K562 (cell line): ENCODE measurements around the gene ALG12. TPM values are rescaled to one million over a fixed set of nuclear protein-coding genes. Genes with fewer than 3 reads are reported as not detected.
A peak's percentile ranks its signal among the peaks of the same experiment; 100 is the strongest.

ENCODE experiments used
- ATAC-seq: fragments of 200-7000 bp; cut with Tn5 transposase; 3 replicates; pipeline ENCODE4 v1.9.1; 2020; ENCODE audit warnings: moderate library complexity
- BruUV-seq: library from RNA; stranded (reverse); fragments of 400-500 nt; replicated peaks from 2 replicates; lab custom pipeline; 2021; lab: Mats Ljungman, UMichigan
- CTCF ChIA-PET: fragments of 300-600 bp; formaldehyde crosslinking; extraction: SDS; loops from one replicate; lab custom pipeline; 2021; ENCODE audit warnings: low intra/inter-chr PET ratio; lab: Yijun Ruan, JAX
- POLR2A ChIA-PET: fragments of 300-600, 350-650 bp; sonication (Branson Sonifier 250); formaldehyde crosslinking; extraction: SDS; loops from one replicate; lab custom pipeline; 2021; ENCODE audit warnings: antibody characterized with exemption, inconsistent platforms; lab: Yijun Ruan, JAX
- DNase-seq, 4 experiments: peaks; one replicate each; pipeline versions ENCODE4 v3.0.0 to v3.0.0-alpha.2; 2011 to 2018; ENCODE audit warnings: low spot score in 3 of 4, mixed read lengths in 3 of 4; ENCODE audit errors: extremely low read depth in 1 of 4
- FAIRE-seq: peaks from 2 replicates; lab custom pipeline; 2011; peaks lifted over from hg19 to GRCh38; lab: Jason Lieb, UNC
- H2AFZ ChIP-seq: 2 replicates; pipeline ENCODE4 v1.6.0; 2011; ENCODE audit warnings: low read depth, low read length, control low read depth, inconsistent platforms
- H3K27ac ChIP-seq: fragments of 200-600 bp; 3 replicates; pipeline ENCODE4 v1.8.0; 2011; ENCODE audit warnings: low read depth, mild to moderate bottlenecking, control low read depth, inconsistent platforms, low read length, moderate library complexity, mixed read lengths; ENCODE audit errors: extremely low read depth
- H3K27me3 ChIP-seq, 2 experiments: fragments of 300-600 bp in 1 of 2; 2 replicates in 1 of 2; 3 replicates in 1 of 2; pipeline versions ENCODE4 v1.6.0 to v1.8.0; 2011; ENCODE audit warnings: inconsistent platforms in 2 of 2, low read length in 2 of 2, mild to moderate bottlenecking in 1 of 2, mixed read lengths in 1 of 2, moderate library complexity in 1 of 2; ENCODE audit not compliant: control insufficient read depth in 2 of 2, insufficient read depth in 2 of 2
- H3K36me3 ChIP-seq: fragments of 300-600 bp; 3 replicates; pipeline ENCODE4 v1.8.0; 2011; ENCODE audit warnings: mild to moderate bottlenecking, low read length, inconsistent platforms; ENCODE audit not compliant: control insufficient read depth, insufficient read depth
- H3K4me1 ChIP-seq, 2 experiments: fragments of 200-600 bp in 1 of 2; replicated peaks in 1 of 2; 2 replicates in 1 of 2; 3 replicates in 1 of 2; pipeline versions ENCODE4 v1.5.1 to v1.8.0; 2011; ENCODE audit warnings: inconsistent platforms in 2 of 2, low read length in 2 of 2, mild to moderate bottlenecking in 1 of 2, mixed read lengths in 1 of 2, moderate library complexity in 1 of 2; ENCODE audit not compliant: control insufficient read depth in 2 of 2, insufficient read depth in 2 of 2
- H3K4me2 ChIP-seq: 2 replicates; pipeline ENCODE4 v1.6.1; 2011; ENCODE audit warnings: low read length, control low read depth, inconsistent platforms, mixed read lengths; ENCODE audit not compliant: insufficient read depth
- H3K4me3 ChIP-seq: fragments of 200-600 bp; sonication (generic), shearing (Covaris generic); 2 replicates; pipeline ENCODE4 v1.5.1; 2016; ENCODE audit warnings: control low read depth, inconsistent platforms
- H3K79me2 ChIP-seq: fragments of 200-600 bp; 3 replicates; pipeline ENCODE4 v1.8.0; 2011; ENCODE audit warnings: low read length, inconsistent platforms; ENCODE audit not compliant: control insufficient read depth, insufficient read depth
- H3K9ac ChIP-seq, 2 experiments: 2 replicates each; pipeline versions ENCODE4 v1.6.0 to v1.6.1; 2011; ENCODE audit warnings: low read depth in 2 of 2, low read length in 2 of 2, control low read depth in 1 of 2, inconsistent platforms in 1 of 2, mild to moderate bottlenecking in 1 of 2, mixed read lengths in 1 of 2; ENCODE audit not compliant: insufficient read depth in 1 of 2
- H3K9me1 ChIP-seq: one replicate; pipeline ENCODE4 v1.6.0; 2011; ENCODE audit warnings: inconsistent platforms, mild to moderate bottlenecking, low read length, moderate library complexity; ENCODE audit not compliant: control insufficient read depth, insufficient read depth
- H3K9me3 ChIP-seq: replicated peaks from 2 replicates; pipeline ENCODE4 v1.5.1; 2011; ENCODE audit warnings: low read depth, low read length, inconsistent platforms; ENCODE audit not compliant: control insufficient read depth, insufficient read depth
- H4K20me1 ChIP-seq: replicated peaks from 2 replicates; pipeline ENCODE4 v1.6.1; 2011; ENCODE audit warnings: low read length, inconsistent platforms, mixed read lengths; ENCODE audit not compliant: control insufficient read depth, insufficient read depth
- CHD1 ChIP-seq: fragments of 200-600 bp; sonication (generic); IDR thresholded peaks from one replicate; pipeline ENCODE4 v1.6.1; 2012; ENCODE audit warnings: mild to moderate bottlenecking, moderate library complexity, low read length, inconsistent platforms
- FOXM1 ChIP-seq, 2 experiments: fragments of 450-650 bp in 1 of 2; sonication (generic) in 1 of 2; formaldehyde crosslinking in 1 of 2; IDR thresholded peaks; 2 replicates each; pipeline versions ENCODE4 v1.6.1 to v1.9.0; 2017 to 2022; ENCODE audit warnings: low read depth in 2 of 2, mild to moderate bottlenecking in 2 of 2, missing genetic modification reagents in 1 of 2, moderate library complexity in 1 of 2
- HDAC8 ChIP-seq: fragments of 450-650 bp; IDR thresholded peaks from 2 replicates; pipeline ENCODE4 v1.6.1; 2016; ENCODE audit warnings: mild to moderate bottlenecking, missing genetic modification characterization, moderate library complexity, missing compliant biosample characterization
- HMGN3 ChIP-seq: IDR thresholded peaks from 2 replicates; pipeline ENCODE4 v1.6.1; 2011; ENCODE audit warnings: borderline replicate concordance, low read depth, mild to moderate bottlenecking, mixed read lengths, low read length; ENCODE audit not compliant: insufficient read length; ENCODE audit errors: extremely low read depth
- KDM1A ChIP-seq, 2 experiments: fragments of 450-650 bp; IDR thresholded peaks; 2 replicates each; pipeline ENCODE4 v1.6.1; 2016; ENCODE audit warnings: mild to moderate bottlenecking in 2 of 2
- RUNX1 ChIP-seq: sonication (generic); IDR thresholded peaks from 2 replicates; pipeline ENCODE4 v1.6.1; 2016; ENCODE audit warnings: antibody characterized with exemption, low read depth
- SRF ChIP-seq, 2 experiments: fragments of 250-450, 450-650 bp in 1 of 2; sonication (Bioruptor Pico) in 1 of 2; sonication (generic) in 1 of 2; formaldehyde crosslinking; IDR thresholded peaks; 2 replicates each; pipeline versions ENCODE4 v1.5.0 to v1.5.1; 2020 to 2022; ENCODE audit warnings: mild to moderate bottlenecking in 1 of 2, missing genetic modification reagents in 1 of 2
- TAL1 ChIP-seq: fragments of 450-650 bp; IDR thresholded peaks from 2 replicates; pipeline ENCODE4 v1.6.1; 2016; ENCODE audit warnings: mild to moderate bottlenecking
- XRCC5 ChIP-seq: fragments of 200-400 bp; formaldehyde crosslinking; IDR thresholded peaks from 2 replicates; pipeline ENCODE4 v1.6.1; 2017; ENCODE audit warnings: low read depth, mild to moderate bottlenecking, low read length
- ZNF699 ChIP-seq: fragments of 250-450 bp; sonication (Bioruptor Pico); IDR thresholded peaks from 2 replicates; pipeline ENCODE4 v1.8.0; 2021; ENCODE audit warnings: mild to moderate bottlenecking, moderate library complexity; ENCODE audit not compliant: insufficient replicate concordance
- WGBS: fragments of 100-300 bp; shearing (Covaris generic); methylation state at CpG from one replicate; pipeline ENCODE4 v1.1.6; 2016; ENCODE audit warnings: low coverage, mixed read lengths; ENCODE audit not compliant: insufficient coverage; ENCODE audit errors: missing lambda C conversion rate; 5-methylcytosine and 5-hydroxymethylcytosine counted together
- in situ Hi-C: fragments of 300-500 bp; cut with MboI; formaldehyde crosslinking; loops from 4 replicates; pipeline ENCODE4 v1.15.0; 2018; ENCODE audit warnings: inconsistent platforms, mixed read lengths
- intact Hi-C: fragments of 100-400 bp; cut with micrococcal nuclease; formaldehyde crosslinking; loops from 2 replicates; pipeline ENCODE4 v1.14.2; 2022
- polyA plus RNA-seq, 8 experiments: library from polyadenylated mRNA; depleted of rRNA in 4 of 8; stranded (reverse) in 5 of 8; unstranded in 3 of 8; fragments of >200 nt; fragmentation: Nextera tagmentation in 2 of 8; fragmentation: Illumina TruSeq in 1 of 8; extraction: Ambion mirVana in 2 of 8; extraction: Trizol in 1 of 8; gene quantifications; 2 replicates each; pipeline versions ENCODE4 v1.2.1 to v1.2.3, GENCODE V29; 2011 to 2014; ENCODE audit warnings: inconsistent platforms in 1 of 8, missing spikeins in 1 of 8
- total RNA-seq, 7 experiments: library from RNA; depleted of rRNA in 6 of 7; stranded (reverse); fragments of >200 nt in 6 of 7; fragmentation: Illumina TruSeq in 2 of 7; extraction: Trizol in 2 of 7; gene quantifications; 2 replicates each; pipeline versions ENCODE4 v1.2.1 to v1.2.3, GENCODE V29; 2011 to 2021; ENCODE audit warnings: low replicate concordance in 1 of 7
- TF ChIP-seq, protein P1 (sequence below), 2 experiments: fragments of 450-650 bp in 1 of 2; IDR thresholded peaks; 2 replicates each; pipeline ENCODE4 v1.6.1; 2011 to 2017; ENCODE audit warnings: low read depth in 2 of 2, antibody characterized with exemption in 1 of 2, borderline replicate concordance in 1 of 2, low read length in 1 of 2, mild to moderate bottlenecking in 1 of 2, mixed read lengths in 1 of 2; ENCODE audit not compliant: control insufficient read depth in 1 of 2
- TF ChIP-seq, protein P2 (sequence below), 3 experiments: fragments of 200-800 bp in 1 of 3; fragments of 250-450 bp in 1 of 3; fragments of 450-650 bp in 1 of 3; sonication (Bioruptor Pico) in 1 of 3; sonication (Bioruptor generic) in 1 of 3; formaldehyde crosslinking in 1 of 3; IDR thresholded peaks; 2 replicates each; pipeline versions ENCODE4 v1.6.1 to v1.8.0; 2016 to 2022; ENCODE audit warnings: mild to moderate bottlenecking in 2 of 3, missing genetic modification characterization in 2 of 3, missing compliant biosample characterization in 1 of 3, moderate library complexity in 1 of 3

The ALG12 gene
- total and polyA plus RNA-seq, 9 of the 15 experiments (the other 6 are each of a cell fraction or from before 2014, with no cell fraction given), result 0.20 to 8.5 (median 3.4) TPM

DNA sequence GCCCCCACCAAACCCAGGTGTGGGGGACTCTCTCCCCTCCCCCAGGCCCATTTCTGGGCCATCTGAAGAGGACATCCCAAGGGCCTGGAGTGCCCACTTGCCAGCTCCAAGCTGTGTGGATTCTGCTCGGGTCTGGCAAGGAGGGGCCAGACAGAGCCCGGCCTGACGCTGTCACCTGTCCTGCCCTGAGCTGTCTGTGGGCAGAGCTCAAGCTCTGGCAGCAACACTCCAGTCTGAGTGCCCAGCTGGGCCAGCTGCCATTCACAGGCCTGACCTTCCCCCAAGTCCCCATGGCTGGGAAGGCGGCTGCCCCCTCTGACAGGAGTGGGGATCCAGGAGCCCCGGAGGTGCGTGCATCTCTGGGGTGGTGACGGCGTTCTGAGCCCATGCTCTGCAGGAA is 36.1 kb upstream of the ALG12 start (continued):
- TF ChIP-seq CHD1 (no peak), KDM1A (IDR thresholded peaks at IDR 0.05) (no peak), HMGN3 (no peak)
- TF ChIP-seq, protein P1, sequence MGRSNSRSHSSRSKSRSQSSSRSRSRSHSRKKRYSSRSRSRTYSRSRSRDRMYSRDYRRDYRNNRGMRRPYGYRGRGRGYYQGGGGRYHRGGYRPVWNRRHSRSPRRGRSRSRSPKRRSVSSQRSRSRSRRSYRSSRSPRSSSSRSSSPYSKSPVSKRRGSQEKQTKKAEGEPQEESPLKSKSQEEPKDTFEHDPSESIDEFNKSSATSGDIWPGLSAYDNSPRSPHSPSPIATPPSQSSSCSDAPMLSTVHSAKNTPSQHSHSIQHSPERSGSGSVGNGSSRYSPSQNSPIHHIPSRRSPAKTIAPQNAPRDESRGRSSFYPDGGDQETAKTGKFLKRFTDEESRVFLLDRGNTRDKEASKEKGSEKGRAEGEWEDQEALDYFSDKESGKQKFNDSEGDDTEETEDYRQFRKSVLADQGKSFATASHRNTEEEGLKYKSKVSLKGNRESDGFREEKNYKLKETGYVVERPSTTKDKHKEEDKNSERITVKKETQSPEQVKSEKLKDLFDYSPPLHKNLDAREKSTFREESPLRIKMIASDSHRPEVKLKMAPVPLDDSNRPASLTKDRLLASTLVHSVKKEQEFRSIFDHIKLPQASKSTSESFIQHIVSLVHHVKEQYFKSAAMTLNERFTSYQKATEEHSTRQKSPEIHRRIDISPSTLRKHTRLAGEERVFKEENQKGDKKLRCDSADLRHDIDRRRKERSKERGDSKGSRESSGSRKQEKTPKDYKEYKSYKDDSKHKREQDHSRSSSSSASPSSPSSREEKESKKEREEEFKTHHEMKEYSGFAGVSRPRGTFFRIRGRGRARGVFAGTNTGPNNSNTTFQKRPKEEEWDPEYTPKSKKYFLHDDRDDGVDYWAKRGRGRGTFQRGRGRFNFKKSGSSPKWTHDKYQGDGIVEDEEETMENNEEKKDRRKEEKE (IDR thresholded peaks at IDR 0.05; ENCODE audit: borderline replicate concordance in 1 of 2, control insufficient read depth in 1 of 2, low read depth in 2 of 2, low read length in 1 of 2), result no peak

DNA sequence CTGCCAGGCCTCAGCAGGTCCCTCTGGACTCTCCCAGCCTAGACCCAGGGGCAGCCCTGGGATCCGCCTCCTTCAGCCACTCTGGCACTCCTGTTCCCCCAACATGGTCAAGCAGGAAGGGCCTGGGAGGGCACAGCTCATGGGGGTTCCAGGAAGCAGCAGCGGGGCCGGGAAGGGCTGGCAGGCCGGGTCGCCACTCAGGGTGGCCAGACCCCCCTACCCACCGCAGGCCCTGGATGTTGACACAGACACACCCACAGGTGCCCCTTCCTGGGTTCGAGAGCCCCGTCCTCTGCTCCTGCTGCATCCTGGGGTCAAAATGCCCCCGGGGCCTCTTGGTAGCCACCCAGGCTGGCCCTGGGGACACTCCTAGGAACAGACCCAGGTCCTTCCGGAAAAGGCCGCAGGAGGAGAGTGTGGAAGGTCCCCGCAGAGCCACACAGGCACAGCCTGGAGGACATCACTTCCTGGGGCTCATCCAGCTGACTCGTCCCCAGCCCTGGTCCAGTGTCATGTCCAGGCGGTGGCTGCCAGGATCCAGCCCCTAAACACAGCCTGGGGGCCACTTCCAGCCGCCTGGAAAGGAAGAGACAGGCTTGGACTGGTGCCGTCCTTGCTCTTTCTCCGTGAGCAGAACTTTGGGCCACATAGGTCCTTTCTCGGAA is 35.6 kb upstream of the ALG12 start:
- no peak for DNase-seq
- Histone ChIP-seq H3K79me2 (no peaks in the 10 kb centered on the region), H3K4me1 (peaks cover 2 to 94% of the 10 kb centered on the region in 2 experiments; a peak in 4 of 5 replicates), H3K9me3 (no peaks in the 10 kb centered on the region), H2AFZ (no peak overlapping the region), H3K9ac (0 out of 4 replicates have a peak overlapping the region, but pooled peaks of 1 of the 2 experiments have one; percentile 32), H3K27me3 (no peaks in the 10 kb centered on the region), H3K36me3 (no peaks in the 10 kb centered on the region), H4K20me1 (no peaks in the 10 kb centered on the region), H3K4me2 (no peak overlapping the region), H3K9me1 (no peaks in the 10 kb centered on the region), H3K27ac (no peak overlapping the region), H3K4me3 (no peak overlapping the region)
- intact Hi-C loops (no loop called here), in situ Hi-C loops (no loop called here)
- ChIA-PET POLR2A (no interaction called here), CTCF (no interaction called here)
- FAIRE-seq, result no peak
- no TSS peak for BruUV-seq
- WGBS, result 45% methylated on average over 7 of the region's 18 CpGs
- no peak for ATAC-seq
- TF ChIP-seq ZNF699 (CRISPR knock-in tag) (no peak), SRF (CRISPR knock-in tag; IDR thresholded peaks at IDR 0.05) (no peak), HDAC8 (tag) (no peak), XRCC5 (no peak), RUNX1 (no peak), TAL1 (no peak), FOXM1 (IDR thresholded peaks at IDR 0.05; ENCODE audit: low read depth) (no peak), FOXM1 (CRISPR knock-in tag; IDR thresholded peaks at IDR 0.05; ENCODE audit: low read depth) (no peak)
- TF ChIP-seq, protein P2, sequence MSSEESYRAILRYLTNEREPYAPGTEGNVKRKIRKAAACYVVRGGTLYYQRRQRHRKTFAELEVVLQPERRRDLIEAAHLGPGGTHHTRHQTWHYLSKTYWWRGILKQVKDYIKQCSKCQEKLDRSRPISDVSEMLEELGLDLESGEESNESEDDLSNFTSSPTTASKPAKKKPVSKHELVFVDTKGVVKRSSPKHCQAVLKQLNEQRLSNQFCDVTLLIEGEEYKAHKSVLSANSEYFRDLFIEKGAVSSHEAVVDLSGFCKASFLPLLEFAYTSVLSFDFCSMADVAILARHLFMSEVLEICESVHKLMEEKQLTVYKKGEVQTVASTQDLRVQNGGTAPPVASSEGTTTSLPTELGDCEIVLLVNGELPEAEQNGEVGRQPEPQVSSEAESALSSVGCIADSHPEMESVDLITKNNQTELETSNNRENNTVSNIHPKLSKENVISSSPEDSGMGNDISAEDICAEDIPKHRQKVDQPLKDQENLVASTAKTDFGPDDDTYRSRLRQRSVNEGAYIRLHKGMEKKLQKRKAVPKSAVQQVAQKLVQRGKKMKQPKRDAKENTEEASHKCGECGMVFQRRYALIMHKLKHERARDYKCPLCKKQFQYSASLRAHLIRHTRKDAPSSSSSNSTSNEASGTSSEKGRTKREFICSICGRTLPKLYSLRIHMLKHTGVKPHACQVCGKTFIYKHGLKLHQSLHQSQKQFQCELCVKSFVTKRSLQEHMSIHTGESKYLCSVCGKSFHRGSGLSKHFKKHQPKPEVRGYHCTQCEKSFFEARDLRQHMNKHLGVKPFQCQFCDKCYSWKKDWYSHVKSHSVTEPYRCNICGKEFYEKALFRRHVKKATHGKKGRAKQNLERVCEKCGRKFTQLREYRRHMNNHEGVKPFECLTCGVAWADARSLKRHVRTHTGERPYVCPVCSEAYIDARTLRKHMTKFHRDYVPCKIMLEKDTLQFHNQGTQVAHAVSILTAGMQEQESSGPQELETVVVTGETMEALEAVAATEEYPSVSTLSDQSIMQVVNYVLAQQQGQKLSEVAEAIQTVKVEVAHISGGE (CRISPR knock-in tag; IDR thresholded peaks at IDR 0.05), result no peak
